GM12878 (cell line): Measurements from ENCODE around the gene TPK1. TPM values are rescaled to one million over a fixed set of nuclear protein-coding genes. Genes with fewer than 3 reads are reported as not detected.

Experiments
- ATAC-seq: fragments of 200-7000 bp; cut with Tn5 transposase; 3 replicates; pipeline ENCODE4 v1.9.1; 2020; ENCODE audit warnings: mild to moderate bottlenecking, moderate library complexity
- BruUV-seq: library from RNA; stranded (reverse); fragments of 400-500 nt; replicated peaks from 2 replicates; lab custom pipeline; 2021; lab: Mats Ljungman, UMichigan
- CTCF ChIA-PET: fragments of 300-600 bp; sonication (Branson Sonifier 250); formaldehyde crosslinking; extraction: SDS; loops from one replicate; lab custom pipeline; 2021; ENCODE audit warnings: inconsistent platforms; lab: Yijun Ruan, JAX
- POLR2A ChIA-PET: fragments of 350-600 bp; formaldehyde crosslinking; extraction: SDS; loops from one replicate; lab custom pipeline; 2021; ENCODE audit warnings: inconsistent platforms; lab: Charles Lee
- RAD21 ChIA-PET: fragments of 300-600 bp; sonication (Branson Sonifier 250); formaldehyde crosslinking; loops from one replicate; lab custom pipeline; 2023; ENCODE audit warnings: antibody characterized with exemption; ENCODE audit not compliant: unreplicated experiment; lab: Charles Lee
- SMC1A ChIA-PET: fragments of 300-600 bp; sonication (Branson Sonifier 250); formaldehyde crosslinking; loops from one replicate; lab custom pipeline; 2023; ENCODE audit not compliant: unreplicated experiment, uncharacterized antibody; lab: Charles Lee
- DNase-seq: peaks from one replicate; pipeline ENCODE4 v3.0.0-alpha.2; 2011; ENCODE audit warnings: low read depth, low spot score
- FAIRE-seq: peaks from 3 replicates; lab custom pipeline; 2011; peaks lifted over from hg19 to GRCh38; lab: Jason Lieb, UNC
- H2AFZ ChIP-seq: 2 replicates; pipeline ENCODE4 v1.6.0; 2011; ENCODE audit warnings: low read depth, low read length, control low read depth; ENCODE audit not compliant: control insufficient read depth
- H3K27ac ChIP-seq: 2 replicates; pipeline ENCODE4 v1.5.1; 2011; ENCODE audit warnings: control low read depth; ENCODE audit not compliant: control insufficient read depth, insufficient read depth
- H3K27me3 ChIP-seq, 2 experiments: replicated peaks in 1 of 2; 2 replicates each; pipeline versions ENCODE4 v1.6.0 to v1.6.1; 2011; ENCODE audit warnings: low read length in 1 of 2; ENCODE audit not compliant: control insufficient read depth in 2 of 2, insufficient read depth in 2 of 2
- H3K36me3 ChIP-seq, 2 experiments: 2 replicates each; pipeline ENCODE4 v1.5.1; 2011; ENCODE audit warnings: low read length in 1 of 2; ENCODE audit not compliant: control insufficient read depth in 2 of 2, insufficient read depth in 2 of 2
- H3K4me1 ChIP-seq: 2 replicates; pipeline ENCODE4 v1.6.1; 2011; ENCODE audit warnings: mild to moderate bottlenecking, low read length, moderate library complexity, mixed read lengths; ENCODE audit not compliant: control insufficient read depth, insufficient read depth
- H3K4me2 ChIP-seq: 2 replicates; pipeline ENCODE4 v1.6.0; 2011; ENCODE audit warnings: control low read depth; ENCODE audit not compliant: control insufficient read depth, insufficient read depth
- H3K4me3 ChIP-seq: fragments of 200-600 bp; sonication (generic); 2 replicates; pipeline ENCODE4 v1.5.1; 2016
- H3K79me2 ChIP-seq: 2 replicates; pipeline ENCODE4 v1.6.0; 2011; ENCODE audit warnings: low read length; ENCODE audit not compliant: control insufficient read depth, insufficient read depth
- H3K9ac ChIP-seq: 2 replicates; pipeline ENCODE4 v1.8.0; 2011; ENCODE audit warnings: low read length, control low read depth, mixed read lengths; ENCODE audit not compliant: control insufficient read depth, insufficient read depth
- H3K9me3 ChIP-seq: replicated peaks from 3 replicates; pipeline ENCODE4 v1.5.1; 2011; ENCODE audit warnings: mild to moderate bottlenecking, low read length; ENCODE audit not compliant: control insufficient read depth, insufficient read depth
- H4K20me1 ChIP-seq: 2 replicates; pipeline ENCODE4 v1.6.0; 2011; ENCODE audit not compliant: control insufficient read depth, insufficient read depth
- CBX3 ChIP-seq: fragments of 200-600 bp; sonication (generic); IDR thresholded peaks from 2 replicates; pipeline ENCODE4 v1.6.1; 2016; ENCODE audit warnings: low read depth, borderline replicate concordance
- CREB1 ChIP-seq: IDR thresholded peaks from 2 replicates; pipeline ENCODE4 v1.6.1; 2012; ENCODE audit warnings: low read depth, mild to moderate bottlenecking, inconsistent platforms
- RAD21 ChIP-seq: IDR thresholded peaks from 2 replicates; pipeline ENCODE4 v1.6.1; 2011; ENCODE audit warnings: mild to moderate bottlenecking, low read depth, low read length, moderate library complexity; ENCODE audit not compliant: insufficient read depth
- RAD51 ChIP-seq: fragments of 450-650 bp; IDR thresholded peaks from 2 replicates; pipeline ENCODE4 v1.6.1; 2016; ENCODE audit warnings: moderate library complexity, mild to moderate bottlenecking, inconsistent platforms
- SMC3 ChIP-seq: IDR thresholded peaks from 2 replicates; pipeline ENCODE4 v1.6.1; 2011; ENCODE audit warnings: low read length, improper control_type of control experiment, borderline replicate concordance
- STAT3 ChIP-seq: IDR thresholded peaks from 2 replicates; pipeline ENCODE4 v1.6.1; 2011; ENCODE audit warnings: low read depth, low read length, improper control_type of control experiment
- TARDBP ChIP-seq: IDR thresholded peaks from 2 replicates; pipeline ENCODE4 v1.6.1; 2016; ENCODE audit warnings: borderline replicate concordance
- TBL1XR1 ChIP-seq: IDR thresholded peaks from 2 replicates; pipeline ENCODE4 v1.6.1; 2012; ENCODE audit warnings: low read depth, low read length, improper control_type of control experiment
- TCF12 ChIP-seq: IDR thresholded peaks from 2 replicates; pipeline ENCODE4 v1.6.1; 2011; ENCODE audit warnings: low read depth, mild to moderate bottlenecking, low read length
- YBX1 ChIP-seq: fragments of 450-650 bp; IDR thresholded peaks from 2 replicates; pipeline ENCODE4 v1.6.1; 2016; ENCODE audit warnings: antibody characterized with exemption
- WGBS: methylation state at CpG from one replicate; pipeline ENCODE4 v1.1.6; 2016; ENCODE audit warnings: low lambda C conversion rate; ENCODE audit not compliant: insufficient replicate concordance, insufficient coverage; ENCODE audit errors: missing lambda C conversion rate; 5-methylcytosine and 5-hydroxymethylcytosine counted together
- in situ Hi-C: fragments of 300-500 bp; cut with MboI; formaldehyde crosslinking; loops from 9 replicates; pipeline ENCODE4 v1.14.3; 2018; ENCODE audit warnings: mixed read lengths
- intact Hi-C: fragments of 100-400 bp; cut with micrococcal nuclease; formaldehyde crosslinking; loops from one replicate; pipeline ENCODE4 v1.14.2; 2022; ENCODE audit not compliant: unreplicated experiment
- polyA plus RNA-seq, 11 experiments: library from polyadenylated mRNA; depleted of rRNA in 4 of 11; unstranded in 6 of 11; stranded (reverse) in 5 of 11; fragments of >200 nt; fragmentation: Nextera tagmentation in 4 of 11; fragmentation: Illumina TruSeq in 1 of 11; extraction: Ambion mirVana in 4 of 11; extraction: Trizol in 1 of 11; gene quantifications; 1 replicate in 1 of 11; 2 replicates in 10 of 11; pipeline versions ENCODE4 v1.2.1 to v1.2.3, GENCODE V29; 2011 to 2016; ENCODE audit warnings: inconsistent platforms in 2 of 11, missing spikeins in 2 of 11, low read depth in 1 of 11
- total RNA-seq, 4 experiments: library from RNA; depleted of rRNA in 3 of 4; stranded (reverse); fragments of >200 nt in 3 of 4; fragmentation: Illumina TruSeq in 1 of 4; extraction: Trizol in 1 of 4; gene quantifications; 2 replicates each; pipeline versions ENCODE4 v1.2.1 to v1.2.3, GENCODE V29; 2013 to 2021
- TF ChIP-seq, protein P1 (sequence below): IDR thresholded peaks from 2 replicates; pipeline ENCODE4 v1.6.1; 2011; ENCODE audit warnings: mild to moderate bottlenecking, low read depth, low read length, moderate library complexity; ENCODE audit not compliant: insufficient replicate concordance
- TF ChIP-seq, protein P2 (sequence below), 3 experiments: IDR thresholded peaks in 2 of 3; conservative IDR thresholded peaks in 1 of 3; 2 replicates each; pipeline ENCODE4 v1.5.1; 2011; ENCODE audit warnings: low read depth in 3 of 3, low read length in 3 of 3, mild to moderate bottlenecking in 3 of 3, control low read depth in 2 of 3, moderate library complexity in 2 of 3, inconsistent platforms in 1 of 3, mixed read lengths in 1 of 3; ENCODE audit not compliant: control insufficient read depth in 2 of 3, insufficient read depth in 1 of 3; ENCODE audit errors: extremely low read depth in 1 of 3

TPK1 gene
- total and polyA plus RNA-seq, 10 of the 15 experiments (the other 5 are each of a cell fraction or from before 2014, with no cell fraction given) = 7.1 to 19.0 (median 9.3) TPM

DNA sequence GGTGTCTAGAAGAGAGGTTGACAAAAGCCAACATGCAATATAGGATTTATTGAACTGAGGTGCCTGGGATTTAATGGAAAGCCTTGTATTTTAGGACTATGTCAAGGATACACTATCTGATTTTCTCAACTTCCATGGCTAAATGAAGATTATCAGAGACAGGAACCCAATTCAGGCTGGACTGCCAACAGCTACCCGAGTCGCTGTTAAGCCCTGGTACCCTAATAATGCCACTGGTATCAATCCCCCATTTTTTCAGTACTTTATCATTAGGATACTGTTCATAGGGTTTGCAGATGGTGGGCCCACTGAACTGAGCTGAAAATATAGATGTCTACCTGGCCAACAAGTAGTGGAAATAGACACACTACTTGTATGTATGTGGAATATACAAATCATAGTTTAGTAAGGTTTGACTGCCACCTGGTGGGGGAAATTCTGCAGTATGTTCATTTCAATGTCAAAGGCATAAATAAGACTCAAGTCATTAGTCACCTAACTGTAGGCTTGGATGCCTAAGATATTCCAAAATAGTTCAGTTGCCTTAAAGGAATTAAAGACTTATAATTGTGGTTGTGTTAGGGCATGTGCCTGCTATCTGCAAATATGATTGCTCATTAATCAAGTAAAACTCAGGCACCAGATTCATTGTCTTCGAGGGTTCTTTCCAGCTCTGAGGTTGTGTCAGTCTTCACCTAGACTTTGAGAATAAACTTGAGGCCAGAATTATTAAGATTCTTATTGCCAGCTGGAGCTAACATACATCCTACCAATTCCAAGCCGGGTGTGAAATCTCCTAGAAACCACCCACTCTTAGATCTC lies 398.3 kb downstream of the TPK1 start:
- WGBS = 46% methylated on average over 4 of the region's 4 CpGs
- RAD21 ChIA-PET = interaction anchor here (0.9 kb wide), 1 partner anchor 46 kb away, joined by 6 read pairs; no protein-coding TSS in a partner anchor
- Histone ChIP-seq H3K9ac (no peak overlapping the region), H3K9me3 (no peaks in the 10 kb centered on the region), H3K79me2 (no peaks in the 10 kb centered on the region), H3K4me1 (no peaks in the 10 kb centered on the region), H3K36me3 (no peaks in the 10 kb centered on the region), H3K4me2 (no peak overlapping the region), H3K4me3 (no peak overlapping the region)
- POLR2A ChIA-PET = no interaction called here
- peak; percentile 11 for DNase-seq
- SMC1A ChIA-PET = interaction anchor here (0.9 to 1.1 kb wide), 3 partner anchors 28 to 58 kb away, joined by 3 to 5 read pairs (median 3); no protein-coding TSS in a partner anchor
- CTCF ChIA-PET = interaction anchor here (0.6 to 2.3 kb wide), 8 partner anchors 9 to 260 kb away, joined by 3 to 12 read pairs (median 4); no protein-coding TSS in a partner anchor
- no peak for TF ChIP-seq CBX3
- no peak for TF ChIP-seq YBX1
- TF ChIP-seq RAD51 = no peak
- peak; percentile 68 for TF ChIP-seq RAD21
- TF ChIP-seq CREB1 = no peak
- TF ChIP-seq SMC3 = peak; percentile 58; the same call in 1 of the 2 replicates
- no peak for TF ChIP-seq STAT3
- no peak for TF ChIP-seq TBL1XR1
- TF ChIP-seq, protein P1, sequence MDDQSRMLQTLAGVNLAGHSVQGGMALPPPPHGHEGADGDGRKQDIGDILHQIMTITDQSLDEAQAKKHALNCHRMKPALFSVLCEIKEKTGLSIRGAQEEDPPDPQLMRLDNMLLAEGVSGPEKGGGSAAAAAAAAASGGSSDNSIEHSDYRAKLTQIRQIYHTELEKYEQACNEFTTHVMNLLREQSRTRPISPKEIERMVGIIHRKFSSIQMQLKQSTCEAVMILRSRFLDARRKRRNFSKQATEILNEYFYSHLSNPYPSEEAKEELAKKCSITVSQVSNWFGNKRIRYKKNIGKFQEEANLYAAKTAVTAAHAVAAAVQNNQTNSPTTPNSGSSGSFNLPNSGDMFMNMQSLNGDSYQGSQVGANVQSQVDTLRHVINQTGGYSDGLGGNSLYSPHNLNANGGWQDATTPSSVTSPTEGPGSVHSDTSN = no peak
- TF ChIP-seq TARDBP = no peak
- no peak for TF ChIP-seq TCF12
- TF ChIP-seq, protein P2, sequence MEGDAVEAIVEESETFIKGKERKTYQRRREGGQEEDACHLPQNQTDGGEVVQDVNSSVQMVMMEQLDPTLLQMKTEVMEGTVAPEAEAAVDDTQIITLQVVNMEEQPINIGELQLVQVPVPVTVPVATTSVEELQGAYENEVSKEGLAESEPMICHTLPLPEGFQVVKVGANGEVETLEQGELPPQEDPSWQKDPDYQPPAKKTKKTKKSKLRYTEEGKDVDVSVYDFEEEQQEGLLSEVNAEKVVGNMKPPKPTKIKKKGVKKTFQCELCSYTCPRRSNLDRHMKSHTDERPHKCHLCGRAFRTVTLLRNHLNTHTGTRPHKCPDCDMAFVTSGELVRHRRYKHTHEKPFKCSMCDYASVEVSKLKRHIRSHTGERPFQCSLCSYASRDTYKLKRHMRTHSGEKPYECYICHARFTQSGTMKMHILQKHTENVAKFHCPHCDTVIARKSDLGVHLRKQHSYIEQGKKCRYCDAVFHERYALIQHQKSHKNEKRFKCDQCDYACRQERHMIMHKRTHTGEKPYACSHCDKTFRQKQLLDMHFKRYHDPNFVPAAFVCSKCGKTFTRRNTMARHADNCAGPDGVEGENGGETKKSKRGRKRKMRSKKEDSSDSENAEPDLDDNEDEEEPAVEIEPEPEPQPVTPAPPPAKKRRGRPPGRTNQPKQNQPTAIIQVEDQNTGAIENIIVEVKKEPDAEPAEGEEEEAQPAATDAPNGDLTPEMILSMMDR (IDR thresholded peaks at IDR 0.05 in 2 of 3, conservative IDR thresholded peaks at IDR 0.05 in 1 of 3; ENCODE audit: control insufficient read depth in 2 of 3, extremely low read depth in 1 of 3, insufficient read depth in 1 of 3, low read depth in 3 of 3, low read length in 3 of 3) = peak; percentile 44 to 60 (median 60); a peak in 5 of 6 replicates
- TF ChIP-seq, all 136 proteins: peak for 3
- FAIRE-seq (peak; percentile 44), ATAC-seq (peak; percentile 92)
- no TSS peak for BruUV-seq
- intact Hi-C loops (loop anchor here (5.0 kb wide), 1 partner anchor 45 kb away; no protein-coding TSS in a partner anchor), in situ Hi-C loops (no loop called here)
- no peaks in the 10 kb centered on the region for H4K20me1 ChIP-seq
- H2AFZ ChIP-seq = no peak overlapping the region
- H3K27me3 ChIP-seq = no peaks in the 10 kb centered on the region
- no peak overlapping the region for H3K27ac ChIP-seq
